A673 (cell line): ENCODE data around the gene KAZN. TPM values are rescaled to one million over a fixed set of nuclear protein-coding genes. Genes with fewer than 3 reads are reported as not detected.

ENCODE experiments used
- BruUV-seq: library from RNA; stranded (reverse); fragments of 400-500 nt; replicated peaks from 2 replicates; lab custom pipeline; 2021; lab: Mats Ljungman, UMichigan
- CTCF ChIA-PET: fragments of 300-600 bp; sonication (Branson Sonifier 250); formaldehyde crosslinking; loops from one replicate; lab custom pipeline; 2022; ENCODE audit warnings: antibody characterized with exemption; lab: Charles Lee
- POLR2A ChIA-PET: fragments of 300-600 bp; sonication (Branson Sonifier 250); formaldehyde crosslinking; loops from one replicate; lab custom pipeline; 2022; ENCODE audit warnings: antibody characterized with exemption; ENCODE audit not compliant: low non-redundant PET; lab: Charles Lee
- DNase-seq: peaks from one replicate; pipeline ENCODE4 v3.0.0-alpha.2; 2015; ENCODE audit warnings: low spot score
- H3K27ac ChIP-seq: fragments of 200-600 bp; sonication (generic); 2 replicates; pipeline ENCODE4 v1.5.1; 2016; ENCODE audit warnings: mixed run types, low read depth, mild to moderate bottlenecking, mixed read lengths, antibody characterized with exemption, low read length; ENCODE audit not compliant: poor library complexity, severe bottlenecking
- H3K27me3 ChIP-seq: fragments of 200-600 bp; sonication (generic); replicated peaks from 2 replicates; pipeline ENCODE4 v1.6.1; 2017; ENCODE audit warnings: mixed run types, low read depth, mild to moderate bottlenecking, mixed read lengths, antibody characterized with exemption, low read length; ENCODE audit not compliant: insufficient read depth, poor library complexity
- H3K36me3 ChIP-seq: fragments of 200-600 bp; sonication (generic); 2 replicates; pipeline ENCODE4 v1.6.1; 2016; ENCODE audit warnings: mixed run types, mild to moderate bottlenecking, mixed read lengths, antibody characterized with exemption, low read length; ENCODE audit not compliant: insufficient read depth, poor library complexity, severe bottlenecking
- H3K4me1 ChIP-seq: fragments of 200-600 bp; sonication (generic); 2 replicates; pipeline ENCODE4 v1.6.1; 2017; ENCODE audit warnings: mixed run types, mild to moderate bottlenecking, mixed read lengths, antibody characterized with exemption, low read length; ENCODE audit not compliant: insufficient read depth, poor library complexity, severe bottlenecking
- H3K4me3 ChIP-seq: fragments of 200-600 bp; sonication (generic); 2 replicates; pipeline ENCODE4 v1.5.1; 2016; ENCODE audit warnings: low read depth, mixed run types, mild to moderate bottlenecking, mixed read lengths, low read length; ENCODE audit not compliant: poor library complexity, severe bottlenecking
- H3K9me3 ChIP-seq: fragments of 200-600 bp; sonication (generic); 2 replicates; pipeline ENCODE4 v1.6.1; 2016; ENCODE audit warnings: mixed run types, low read depth, mild to moderate bottlenecking, mixed read lengths, antibody characterized with exemption, low read length; ENCODE audit not compliant: poor library complexity, severe bottlenecking
- CTCF ChIP-seq: fragments of 300-800, 200-600 bp; sonication (generic); conservative IDR thresholded peaks from 2 replicates; pipeline ENCODE4 v1.5.1; 2017; ENCODE audit warnings: low read depth, mild to moderate bottlenecking, antibody characterized with exemption, low read length, moderate library complexity, mixed read lengths
- EZH2 ChIP-seq: fragments of 200-600 bp; sonication (generic); IDR thresholded peaks from 2 replicates; pipeline ENCODE4 v1.6.1; 2017; ENCODE audit warnings: borderline replicate concordance, low read depth, mild to moderate bottlenecking, mixed read lengths, antibody characterized with exemption, low read length; ENCODE audit not compliant: poor library complexity, severe bottlenecking
- intact Hi-C: fragments of 100-400 bp; cut with micrococcal nuclease; formaldehyde crosslinking; loops from one replicate; pipeline ENCODE4 v1.10.0; 2022; ENCODE audit not compliant: unreplicated experiment
- total RNA-seq: library from RNA; stranded (reverse); gene quantifications from 2 replicates; pipeline ENCODE4 v1.2.3, GENCODE V29; 2021

The KAZN gene
- total RNA-seq, 1 experiment from 2014 or later: 8.0 TPM

GRCh38 chr1:15148004-15148403 is 549.5 kb downstream of the KAZN start:
- no peaks in the 10 kb centered on the region for H3K36me3 ChIP-seq
- DNase-seq: no peak
- intact Hi-C loops: no loop called here
- POLR2A ChIA-PET: no interaction called here
- H3K27me3 ChIP-seq: no peaks in the 10 kb centered on the region
- no peaks in the 10 kb centered on the region for H3K9me3 ChIP-seq
- no peak overlapping the region for H3K27ac ChIP-seq
- H3K4me3 ChIP-seq: no peak overlapping the region
- no peaks in the 10 kb centered on the region for H3K4me1 ChIP-seq
- TF ChIP-seq CTCF (no peak), EZH2 (no peak)
- BruUV-seq: no TSS peak
- CTCF ChIA-PET: no interaction called here

- H3K27me3 ChIP-seq: no peaks in the 10 kb centered on the region
- no peak overlapping the region for H3K4me3 ChIP-seq
- DNase-seq: no peak
- intact Hi-C loops: no loop called here
- H3K4me1 ChIP-seq: no peaks in the 10 kb centered on the region
- no peak overlapping the region for H3K27ac ChIP-seq
- TF ChIP-seq CTCF (no peak), EZH2 (no peak)
- no peaks in the 10 kb centered on the region for H3K36me3 ChIP-seq
- ChIA-PET POLR2A (no interaction called here), CTCF (no interaction called here)
- BruUV-seq: no TSS peak
- no peaks in the 10 kb centered on the region for H3K9me3 ChIP-seq
These were observed 550.0 kb downstream of the KAZN start for GRCh38 chr1:15148475-15148874.

GRCh38 chr1:15148941-15149340 is 550.5 kb downstream of the KAZN start:
- no TSS peak for BruUV-seq
- no peak overlapping the region for H3K27ac ChIP-seq
- no peaks in the 10 kb centered on the region for H3K4me1 ChIP-seq
- ChIA-PET POLR2A (no interaction called here), CTCF (no interaction called here)
- no peaks in the 10 kb centered on the region for H3K27me3 ChIP-seq
- no peaks in the 10 kb centered on the region for H3K36me3 ChIP-seq
- no peak overlapping the region for H3K4me3 ChIP-seq
- TF ChIP-seq CTCF: no peak
- no peak for TF ChIP-seq EZH2
- no peak for DNase-seq
- intact Hi-C loops: no loop called here
- no peaks in the 10 kb centered on the region for H3K9me3 ChIP-seq
